Neural progenitor cell (in vitro differentiated cells): ENCODE measurements around the gene SCRG1. TPM values are rescaled to one million over a fixed set of nuclear protein-coding genes. Genes with fewer than 3 reads are reported as not detected.

Experiments used
- DNase-seq: peaks from one replicate; pipeline ENCODE4 v3.0.0-alpha.2; 2016; ENCODE audit warnings: low spot score
- H2AFZ ChIP-seq: fragments of 200-600 bp; sonication (generic); replicated peaks from 2 replicates; pipeline ENCODE4 v1.6.1; 2016; ENCODE audit warnings: antibody characterized with exemption
- H3F3A ChIP-seq: fragments of 200-600 bp; sonication (generic); 2 replicates; pipeline ENCODE4 v1.6.1; 2016; ENCODE audit warnings: antibody characterized with exemption, low read depth
- H3K27ac ChIP-seq: fragments of 200-600 bp; sonication (generic); 2 replicates; pipeline ENCODE4 v1.5.1; 2016; ENCODE audit warnings: mild to moderate bottlenecking
- H3K27me3 ChIP-seq: fragments of 200-600 bp; sonication (generic); 2 replicates; pipeline ENCODE4 v1.6.1; 2016; ENCODE audit warnings: mild to moderate bottlenecking, moderate library complexity
- H3K36me3 ChIP-seq: fragments of 200-600 bp; sonication (generic); 2 replicates; pipeline ENCODE4 v1.5.1; 2016
- H3K4me1 ChIP-seq: fragments of 200-600 bp; sonication (generic); 2 replicates; pipeline ENCODE4 v1.6.1; 2016; ENCODE audit warnings: mixed run types
- H3K4me2 ChIP-seq: fragments of 200-600 bp; sonication (generic); 2 replicates; pipeline ENCODE4 v1.6.1; 2016
- H3K4me3 ChIP-seq: fragments of 200-600 bp; sonication (generic); 2 replicates; pipeline ENCODE4 v1.5.1; 2016
- H3K79me2 ChIP-seq: fragments of 200-600 bp; sonication (generic); 2 replicates; pipeline ENCODE4 v1.6.1; 2016; ENCODE audit warnings: low read depth
- H3K9ac ChIP-seq: fragments of 200-600 bp; sonication (generic); 2 replicates; pipeline ENCODE4 v1.6.1; 2016
- H3K9me3 ChIP-seq: fragments of 200-600 bp; sonication (generic); 2 replicates; pipeline ENCODE4 v1.5.1; 2016; ENCODE audit warnings: low read depth
- H4K20me1 ChIP-seq: fragments of 200-600 bp; sonication (generic); 2 replicates; pipeline ENCODE4 v1.6.1; 2016; ENCODE audit warnings: low read depth
- H3K27ac Mint-ChIP-seq: 3 replicates; pipeline ENCODE4 v1.8.0; 2021; ENCODE audit warnings: mixed read lengths
- H3K27me3 Mint-ChIP-seq: 2 replicates; pipeline ENCODE4 v1.8.0; 2022; ENCODE audit warnings: low read depth, mild to moderate bottlenecking, inconsistent platforms, moderate library complexity, mixed read lengths; ENCODE audit not compliant: insufficient read depth
- H3K36me3 Mint-ChIP-seq: 3 replicates; pipeline ENCODE4 v1.8.0; 2021; ENCODE audit warnings: mixed read lengths
- H3K4me1 Mint-ChIP-seq: 3 replicates; pipeline ENCODE4 v1.8.0; 2021; ENCODE audit warnings: mixed read lengths
- H3K4me3 Mint-ChIP-seq: 3 replicates; pipeline ENCODE4 v1.8.0; 2021; ENCODE audit warnings: mild to moderate bottlenecking, moderate library complexity, mixed read lengths
- H3K9me3 Mint-ChIP-seq: 3 replicates; pipeline ENCODE4 v1.8.0; 2020; ENCODE audit warnings: mixed read lengths
- CTCF ChIP-seq: fragments of 200-600 bp; sonication (generic); IDR thresholded peaks from 2 replicates; pipeline ENCODE4 v1.5.1; 2017; ENCODE audit warnings: antibody characterized with exemption, mild to moderate bottlenecking
- EZH2 ChIP-seq: fragments of 200-600 bp; sonication (generic); IDR thresholded peaks from 2 replicates; pipeline ENCODE4 v1.6.1; 2017; ENCODE audit warnings: antibody characterized with exemption, mild to moderate bottlenecking, moderate library complexity
- EZH2phosphoT487 ChIP-seq: fragments of 200-600 bp; sonication (generic); IDR thresholded peaks from 2 replicates; pipeline ENCODE4 v1.6.1; 2017; ENCODE audit warnings: antibody characterized with exemption
- total RNA-seq: library from RNA; depleted of rRNA; stranded (reverse); fragments of >200 nt; gene quantifications from 2 replicates; pipeline ENCODE4 v1.2.3, GENCODE V29; 2015; ENCODE audit warnings: low replicate concordance

Gene SCRG1
- total RNA-seq, 1 donor from 2014 or later = 0.37 TPM

- no peak overlapping the region for H3K27ac Mint-ChIP-seq
- H3K9ac ChIP-seq = no peak overlapping the region
- no peaks in the 10 kb centered on the region for H4K20me1 ChIP-seq
- H3F3A ChIP-seq = no peaks in the 10 kb centered on the region
- no peak for DNase-seq
- H3K79me2 ChIP-seq = no peaks in the 10 kb centered on the region
- H3K27me3 Mint-ChIP-seq = no peaks in the 10 kb centered on the region
- peaks cover 12% of the 10 kb centered on the region for H3K4me1 ChIP-seq
- H3K4me3 ChIP-seq = no peak overlapping the region
- peaks cover 12% of the 10 kb centered on the region for H3K36me3 Mint-ChIP-seq
- no peaks in the 10 kb centered on the region for H3K9me3 Mint-ChIP-seq
- no peaks in the 10 kb centered on the region for H3K9me3 ChIP-seq
- no peaks in the 10 kb centered on the region for H3K27me3 ChIP-seq
- no peaks in the 10 kb centered on the region for H3K36me3 ChIP-seq
- TF ChIP-seq EZH2phosphoT487 (no peak), EZH2 (no peak), CTCF (no peak)
- no peak overlapping the region for H3K27ac ChIP-seq
- H3K4me3 Mint-ChIP-seq = no peak overlapping the region
- H2AFZ ChIP-seq = no peak overlapping the region
- peaks cover 6% of the 10 kb centered on the region for H3K4me1 Mint-ChIP-seq
- peak overlapping the region; percentile 60 for H3K4me2 ChIP-seq
These were observed 696 bp downstream of the SCRG1 start for GRCh38 chr4:173398220-173398619.

GRCh38 chr4:173397604-173398003 is 1.3 kb downstream of the SCRG1 start:
- Mint-ChIP-seq H3K27me3 (no peaks in the 10 kb centered on the region), H3K4me3 (no peak overlapping the region), H3K4me1 (peaks cover 6% of the 10 kb centered on the region), H3K9me3 (no peaks in the 10 kb centered on the region), H3K36me3 (peaks cover 13% of the 10 kb centered on the region), H3K27ac (no peak overlapping the region)
- Histone ChIP-seq H4K20me1 (no peaks in the 10 kb centered on the region), H3K4me2 (no peak overlapping the region), H3K9me3 (no peaks in the 10 kb centered on the region), H2AFZ (no peak overlapping the region), H3K79me2 (no peaks in the 10 kb centered on the region), H3F3A (no peaks in the 10 kb centered on the region), H3K36me3 (no peaks in the 10 kb centered on the region), H3K4me1 (peaks cover 12% of the 10 kb centered on the region), H3K4me3 (no peak overlapping the region), H3K27ac (no peak overlapping the region), H3K9ac (no peak overlapping the region), H3K27me3 (no peaks in the 10 kb centered on the region)
- TF ChIP-seq EZH2 (no peak), CTCF (no peak), EZH2phosphoT487 (no peak)
- no peak for DNase-seq

- TF ChIP-seq EZH2phosphoT487 (no peak), CTCF (no peak), EZH2 (no peak)
- Histone ChIP-seq H3K79me2 (no peaks in the 10 kb centered on the region), H3K4me2 (no peak overlapping the region), H3K27ac (no peak overlapping the region), H2AFZ (no peak overlapping the region), H3K4me3 (no peak overlapping the region), H3K4me1 (no peaks in the 10 kb centered on the region), H3K36me3 (no peaks in the 10 kb centered on the region), H3K9me3 (no peaks in the 10 kb centered on the region), H3F3A (no peaks in the 10 kb centered on the region), H3K27me3 (no peaks in the 10 kb centered on the region), H3K9ac (no peak overlapping the region), H4K20me1 (no peaks in the 10 kb centered on the region)
- H3K27ac Mint-ChIP-seq = no peak overlapping the region
- H3K27me3 Mint-ChIP-seq = no peaks in the 10 kb centered on the region
- DNase-seq = no peak
- H3K4me1 Mint-ChIP-seq = no peaks in the 10 kb centered on the region
- H3K4me3 Mint-ChIP-seq = no peak overlapping the region
- peaks cover 16% of the 10 kb centered on the region for H3K36me3 Mint-ChIP-seq
- H3K9me3 Mint-ChIP-seq = no peaks in the 10 kb centered on the region
These were observed 7.2 kb downstream of the SCRG1 start for GRCh38 chr4:173391701-173392100.
